Smooth muscle cell (in vitro differentiated cells): Measurements from ENCODE around the gene EWSR1. TPM values are rescaled to one million over a fixed set of nuclear protein-coding genes. Genes with fewer than 3 reads are reported as not detected.

ENCODE experiments used
- DNase-seq: peaks from one replicate; lab custom pipeline; 2025; ENCODE audit not compliant: unreplicated experiment; lab: John Stamatoyannopoulos, UW
- H2AFZ ChIP-seq: fragments of 200-600 bp; sonication (generic); 2 replicates; pipeline ENCODE4 v1.6.0; 2016; ENCODE audit warnings: antibody characterized with exemption, low read depth, mild to moderate bottlenecking
- H3F3A ChIP-seq: fragments of 200-600 bp; sonication (generic); 2 replicates; pipeline ENCODE4 v1.6.0; 2017; ENCODE audit warnings: antibody characterized with exemption, low read depth
- H3K27ac ChIP-seq: fragments of 200-600 bp; sonication (generic); 2 replicates; pipeline ENCODE4 v1.5.1; 2016; ENCODE audit warnings: low read depth, mild to moderate bottlenecking
- H3K27me3 ChIP-seq: fragments of 200-600 bp; sonication (generic); 2 replicates; pipeline ENCODE4 v1.6.1; 2016; ENCODE audit warnings: low read depth, mild to moderate bottlenecking
- H3K36me3 ChIP-seq: fragments of 200-600 bp; sonication (generic); 2 replicates; pipeline ENCODE4 v1.5.1; 2016; ENCODE audit warnings: low read depth
- H3K4me1 ChIP-seq: fragments of 200-600 bp; sonication (generic); 2 replicates; pipeline ENCODE4 v1.5.1; 2016; ENCODE audit warnings: low read depth
- H3K4me2 ChIP-seq: fragments of 200-600 bp; sonication (generic); 2 replicates; pipeline ENCODE4 v1.6.0; 2016; ENCODE audit warnings: mild to moderate bottlenecking
- H3K4me3 ChIP-seq: fragments of 200-600 bp; sonication (generic); 2 replicates; pipeline ENCODE4 v1.5.1; 2016; ENCODE audit warnings: mild to moderate bottlenecking
- H3K79me2 ChIP-seq: fragments of 200-600 bp; sonication (generic); 2 replicates; pipeline ENCODE4 v1.6.0; 2016; ENCODE audit warnings: low read depth, mild to moderate bottlenecking
- H3K9ac ChIP-seq: fragments of 200-600 bp; sonication (generic); 2 replicates; pipeline ENCODE4 v1.6.0; 2016; ENCODE audit warnings: low read depth
- H3K9me3 ChIP-seq: fragments of 200-600 bp; sonication (generic); replicated peaks from 2 replicates; pipeline ENCODE4 v1.5.1; 2016; ENCODE audit warnings: low read depth
- H4K20me1 ChIP-seq: fragments of 200-600 bp; sonication (generic); 2 replicates; pipeline ENCODE4 v1.6.0; 2016; ENCODE audit warnings: low read depth
- WGBS: methylation state at CpG from one replicate; pipeline ENCODE4 v1.1.7; 2016; ENCODE audit warnings: low lambda C conversion rate; 5-methylcytosine and 5-hydroxymethylcytosine counted together
- polyA plus RNA-seq: library from polyadenylated mRNA; unstranded; fragments of >200 nt; fragmentation: Nextera tagmentation; extraction: Ambion mirVana; gene quantifications from 2 replicates; pipeline ENCODE4 v1.2.1, GENCODE V29; 2016
- total RNA-seq: library from RNA; depleted of rRNA; stranded (reverse); fragments of >200 nt; gene quantifications from 2 replicates; pipeline ENCODE4 v1.2.3, GENCODE V29; 2014
- TF ChIP-seq, protein P1 (sequence below): fragments of 200-600 bp; sonication (generic); IDR thresholded peaks from 2 replicates; pipeline ENCODE4 v1.5.1; 2017; ENCODE audit warnings: borderline replicate concordance, mild to moderate bottlenecking, antibody characterized with exemption; ENCODE audit not compliant: insufficient read depth, poor library complexity, severe bottlenecking

The EWSR1 gene
- total and polyA plus RNA-seq, 2 experiments from 2014 or later: 164 to 197 TPM

DNA sequence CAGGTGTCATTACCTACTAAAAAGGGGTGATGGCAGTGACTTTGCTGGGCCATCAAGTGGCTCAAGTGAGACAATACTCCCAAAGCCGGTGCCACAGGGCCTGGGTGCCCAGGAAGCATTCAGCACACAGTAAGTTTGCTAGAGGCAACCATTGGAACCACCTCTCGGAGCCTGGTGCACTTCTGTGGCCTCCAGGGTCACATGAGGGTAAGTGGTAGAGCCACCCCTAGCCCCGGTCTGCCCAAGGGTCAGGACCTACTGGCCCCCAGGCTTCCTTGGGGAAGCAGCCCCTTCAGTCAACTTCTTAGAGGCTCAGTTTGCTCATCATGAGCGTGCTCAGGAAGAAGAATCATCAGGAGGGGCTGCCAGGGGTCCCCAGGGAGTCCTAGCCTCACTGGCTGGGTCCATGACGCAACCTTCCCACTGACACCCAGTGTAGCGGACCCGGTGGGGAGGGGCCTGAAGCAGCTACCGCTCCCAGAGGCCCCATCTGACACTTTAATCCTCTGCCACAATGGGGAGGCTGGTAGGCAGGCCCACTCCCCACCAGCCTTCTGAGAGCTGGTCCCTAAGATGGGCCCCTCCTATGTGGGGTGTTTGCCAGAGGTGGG is 64.9 kb downstream of the EWSR1 start:
- H3K4me1 ChIP-seq: no peaks in the 10 kb centered on the region
- H3K27ac ChIP-seq: no peak overlapping the region
- WGBS: 96% methylated on average over 8 of the region's 8 CpGs
- H3K79me2 ChIP-seq: no peaks in the 10 kb centered on the region
- H3K9ac ChIP-seq: no peak overlapping the region
- H3K27me3 ChIP-seq: no peaks in the 10 kb centered on the region
- no peak overlapping the region for H3K4me2 ChIP-seq
- no peak for DNase-seq
- H3K4me3 ChIP-seq: no peak overlapping the region
- H3K9me3 ChIP-seq: no peaks in the 10 kb centered on the region
- H4K20me1 ChIP-seq: no peaks in the 10 kb centered on the region
- TF ChIP-seq, protein P1, sequence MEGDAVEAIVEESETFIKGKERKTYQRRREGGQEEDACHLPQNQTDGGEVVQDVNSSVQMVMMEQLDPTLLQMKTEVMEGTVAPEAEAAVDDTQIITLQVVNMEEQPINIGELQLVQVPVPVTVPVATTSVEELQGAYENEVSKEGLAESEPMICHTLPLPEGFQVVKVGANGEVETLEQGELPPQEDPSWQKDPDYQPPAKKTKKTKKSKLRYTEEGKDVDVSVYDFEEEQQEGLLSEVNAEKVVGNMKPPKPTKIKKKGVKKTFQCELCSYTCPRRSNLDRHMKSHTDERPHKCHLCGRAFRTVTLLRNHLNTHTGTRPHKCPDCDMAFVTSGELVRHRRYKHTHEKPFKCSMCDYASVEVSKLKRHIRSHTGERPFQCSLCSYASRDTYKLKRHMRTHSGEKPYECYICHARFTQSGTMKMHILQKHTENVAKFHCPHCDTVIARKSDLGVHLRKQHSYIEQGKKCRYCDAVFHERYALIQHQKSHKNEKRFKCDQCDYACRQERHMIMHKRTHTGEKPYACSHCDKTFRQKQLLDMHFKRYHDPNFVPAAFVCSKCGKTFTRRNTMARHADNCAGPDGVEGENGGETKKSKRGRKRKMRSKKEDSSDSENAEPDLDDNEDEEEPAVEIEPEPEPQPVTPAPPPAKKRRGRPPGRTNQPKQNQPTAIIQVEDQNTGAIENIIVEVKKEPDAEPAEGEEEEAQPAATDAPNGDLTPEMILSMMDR: no peak
- no peaks in the 10 kb centered on the region for H3F3A ChIP-seq
- no peak overlapping the region for H2AFZ ChIP-seq
- H3K36me3 ChIP-seq: no peaks in the 10 kb centered on the region

DNA sequence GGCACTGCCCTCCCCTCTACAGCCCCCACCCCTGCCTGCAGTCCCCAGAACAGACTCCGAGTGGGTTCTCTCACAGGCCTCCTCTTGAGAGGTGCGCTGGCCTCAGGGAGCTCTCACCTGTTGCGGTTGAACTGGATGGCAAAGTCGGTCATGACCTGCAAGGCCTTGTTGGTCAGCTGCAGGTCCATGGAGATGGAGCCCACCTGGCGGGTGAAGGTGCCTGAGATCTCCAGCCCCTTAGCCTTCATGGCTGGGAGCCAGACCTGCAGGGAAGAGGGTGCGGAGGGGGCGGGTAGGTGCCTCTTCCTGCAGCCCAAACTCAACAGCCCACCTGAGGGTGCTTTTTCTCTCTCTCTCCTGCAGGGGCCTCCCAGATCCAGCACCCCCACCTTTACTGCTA is 66.1 kb downstream of the EWSR1 start:
- Histone ChIP-seq H3K9me3 (no peaks in the 10 kb centered on the region), H3K27ac (no peak overlapping the region), H3F3A (no peaks in the 10 kb centered on the region), H4K20me1 (no peaks in the 10 kb centered on the region), H3K9ac (no peak overlapping the region), H3K27me3 (no peaks in the 10 kb centered on the region), H2AFZ (no peak overlapping the region), H3K4me2 (no peak overlapping the region), H3K4me1 (no peaks in the 10 kb centered on the region), H3K4me3 (no peak overlapping the region), H3K36me3 (no peaks in the 10 kb centered on the region), H3K79me2 (no peaks in the 10 kb centered on the region)
- no peak for DNase-seq
- 100% methylated on average over 7 of the region's 7 CpGs for WGBS
- TF ChIP-seq, protein P1: no peak

DNA sequence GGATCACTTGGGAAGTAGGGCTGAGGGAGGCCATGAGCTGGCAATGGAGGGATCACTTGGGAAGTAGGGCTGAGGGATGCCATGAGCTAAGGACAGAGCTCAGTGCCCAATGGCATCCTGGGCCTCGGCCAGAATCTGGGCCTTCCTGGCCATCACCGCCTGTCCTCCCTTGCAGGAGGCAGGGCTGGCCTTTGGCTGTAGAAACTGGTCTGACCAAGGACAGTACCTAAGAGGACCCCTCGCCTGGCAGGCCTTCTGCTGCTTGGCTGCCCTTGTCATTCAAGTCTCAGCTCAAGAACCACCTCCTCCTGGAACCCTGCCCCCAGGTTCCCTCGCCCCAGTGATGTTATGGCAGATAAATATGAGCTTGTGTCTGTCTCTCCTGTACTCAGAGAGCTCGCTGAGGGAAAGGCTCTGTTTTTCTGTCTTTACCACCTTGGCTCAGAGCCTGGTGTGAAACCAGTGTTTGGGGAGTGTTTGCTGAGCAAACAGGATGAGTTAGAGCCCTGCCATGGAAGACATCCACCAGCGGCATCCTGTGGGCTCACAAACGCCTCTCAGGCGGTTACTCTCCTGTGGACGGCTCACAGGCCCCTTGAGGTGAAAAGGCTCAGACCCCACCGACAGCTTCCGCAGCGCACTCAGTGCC is 66.8 kb downstream of the EWSR1 start:
- TF ChIP-seq, protein P1: no peak
- no peak overlapping the region for H3K4me3 ChIP-seq
- WGBS: 98% methylated on average over 12 of the region's 12 CpGs

DNA sequence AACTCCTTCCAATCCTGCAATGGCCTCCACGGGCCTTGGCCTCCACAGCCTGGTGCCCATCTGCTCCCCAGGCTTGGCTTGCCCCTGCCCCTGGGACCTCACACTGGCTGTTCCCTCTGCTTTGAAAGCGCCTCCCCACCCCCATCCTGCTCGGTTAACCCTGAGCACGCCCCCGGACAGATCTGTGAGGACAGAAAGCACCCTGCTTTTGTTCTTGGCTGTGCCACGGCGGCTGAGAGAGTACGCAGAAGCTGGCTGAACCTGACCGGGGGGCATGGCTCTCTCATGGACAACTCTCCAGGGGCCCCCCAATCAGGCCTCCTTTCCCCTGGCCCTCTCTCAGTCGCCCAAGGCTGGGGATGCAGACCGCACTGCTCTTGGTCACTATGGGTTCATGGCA is 67.6 kb downstream of the EWSR1 start:
- no peak overlapping the region for H3K27ac ChIP-seq
- WGBS: 93% methylated on average over 11 of the region's 11 CpGs
- H4K20me1 ChIP-seq: no peaks in the 10 kb centered on the region
- H3K9me3 ChIP-seq: no peaks in the 10 kb centered on the region
- DNase-seq: no peak
- TF ChIP-seq, protein P1: no peak
- H2AFZ ChIP-seq: no peak overlapping the region
- H3K27me3 ChIP-seq: no peaks in the 10 kb centered on the region
- no peaks in the 10 kb centered on the region for H3F3A ChIP-seq
- H3K9ac ChIP-seq: no peak overlapping the region
- H3K4me3 ChIP-seq: no peak overlapping the region
- H3K4me1 ChIP-seq: no peaks in the 10 kb centered on the region
- H3K79me2 ChIP-seq: no peaks in the 10 kb centered on the region
- no peak overlapping the region for H3K4me2 ChIP-seq
- H3K36me3 ChIP-seq: no peaks in the 10 kb centered on the region

More for the DNA sequence above, 66.8 kb downstream of the EWSR1 start:
- Histone ChIP-seq H3K9ac (no peak overlapping the region), H3K27ac (no peak overlapping the region), H3K27me3 (no peaks in the 10 kb centered on the region), H3K36me3 (no peaks in the 10 kb centered on the region), H3K4me1 (no peaks in the 10 kb centered on the region), H2AFZ (no peak overlapping the region), H3F3A (no peaks in the 10 kb centered on the region), H3K79me2 (no peaks in the 10 kb centered on the region), H4K20me1 (no peaks in the 10 kb centered on the region), H3K9me3 (no peaks in the 10 kb centered on the region), H3K4me2 (no peak overlapping the region)
- DNase-seq: no peak
